Left lung (tissue), 10 donors: ENCODE results near the gene KIRREL3. TPM values are rescaled to one million over a fixed set of nuclear protein-coding genes. Genes with fewer than 3 reads are reported as not detected.

Source experiments
- ATAC-seq: fragments of 200-7000 bp; cut with Tn5 transposase; one replicate; pipeline ENCODE4 v1.9.1; 2020; ENCODE audit warnings: moderate library complexity
- DNase-seq, 4 donors: peaks; one replicate each; pipeline ENCODE4 v3.0.0-alpha.2; 2013 to 2020
- H3K27ac ChIP-seq, 2 donors: fragments of 200-600 bp; sonication (generic) in 1 of 2; one replicate each; pipeline versions ENCODE4 v1.5.0 to v1.8.0; 2020 to 2021
- H3K27me3 ChIP-seq, 2 donors: fragments of 200-600 bp; sonication (generic) in 1 of 2; one replicate each; pipeline versions ENCODE4 v1.5.0 to v1.8.0; 2020 to 2021
- H3K36me3 ChIP-seq, 2 donors: fragments of 200-600 bp; sonication (generic) in 1 of 2; one replicate each; pipeline versions ENCODE4 v1.5.0 to v1.8.0; 2020 to 2021
- H3K4me1 ChIP-seq, 2 donors: fragments of 200-600 bp; one replicate each; pipeline ENCODE4 v1.8.0; 2021
- H3K4me3 ChIP-seq, 2 donors: fragments of 200-600 bp; sonication (generic) in 1 of 2; one replicate each; pipeline versions ENCODE4 v1.5.0 to v1.8.0; 2020 to 2021; ENCODE audit warnings: mild to moderate bottlenecking in 1 of 2
- H3K9me3 ChIP-seq, 2 donors: fragments of 200-600 bp; sonication (generic) in 1 of 2; one replicate each; pipeline versions ENCODE4 v1.5.0 to v1.8.0; 2020 to 2021
- CTCF ChIP-seq, 2 donors: fragments of 200-600 bp; sonication (generic) in 1 of 2; IDR thresholded peaks; one replicate each; pipeline versions ENCODE4 v1.5.0 to v1.8.0; 2021; ENCODE audit warnings: antibody characterized with exemption in 2 of 2
- intact Hi-C, 2 donors: fragments of 100-400 bp; cut with DNase I; formaldehyde crosslinking; loops; one replicate each; pipeline versions ENCODE4 v1.11.2 to v1.14.2; 2022
- polyA plus RNA-seq, 6 donors: library from polyadenylated mRNA; unstranded; fragments of 120-200 nt; gene quantifications; one replicate each; pipeline ENCODE4 v1.2.1, GENCODE V29; 2013; ENCODE audit not compliant: insufficient read length in 6 of 6
- total RNA-seq, 2 donors: library from RNA; stranded (reverse); fragmentation: NEBNext Ultra II Directional; extraction: Animal tissue kit (Norgen Biotek cat#: 25700); gene quantifications; one replicate each; pipeline ENCODE4 v1.2.1, GENCODE V29; 2021
- donor health status: DM: no; HTN: yes; CAD: no.
- donor health status: DM: no; HTN: no; CAD: no.

Gene KIRREL3
- total and polyA plus RNA-seq, 8 donors, result 1.6 to 2.5 (median 2.0) TPM; not detected in 2

- intact Hi-C loops, result no loop called here
- peak; percentile 14 for ATAC-seq
Measured at GRCh38 chr11:126646701-126647557, 353.6 kb downstream of the KIRREL3 start.

DNA sequence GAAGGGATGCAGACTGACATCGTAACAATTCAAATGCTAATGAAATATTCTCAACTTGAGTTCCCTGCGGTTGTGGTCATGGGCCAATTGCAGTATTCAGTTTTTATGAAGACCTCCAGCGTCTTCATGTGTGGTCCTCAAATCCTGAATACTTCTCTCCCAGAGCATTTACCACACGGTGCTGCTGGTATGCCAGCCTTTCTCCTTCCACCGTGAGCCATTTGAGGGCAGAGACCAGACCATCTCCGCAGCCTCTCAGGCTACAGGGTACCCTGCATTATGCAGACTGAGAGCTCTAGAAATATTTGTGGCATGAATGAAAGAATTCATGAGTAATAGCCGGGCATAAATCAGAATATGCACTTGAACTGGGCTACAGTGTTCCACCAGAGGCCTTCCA, 355.4 kb downstream of the KIRREL3 start:
- intact Hi-C loops, result no loop called here
- no peak for DNase-seq
- no peak for TF ChIP-seq CTCF (IDR thresholded peaks at IDR 0.05)
- Histone ChIP-seq H3K36me3 (no peaks in the 10 kb centered on the region), H3K27me3 (peaks cover 0 to 5% of the 10 kb centered on the region in 2 donors), H3K4me1 (no peaks in the 10 kb centered on the region), H3K4me3 (no peak overlapping the region), H3K27ac (no peak overlapping the region), H3K9me3 (no peaks in the 10 kb centered on the region)
- no peak for ATAC-seq

More at GRCh38 chr11:126646701-126647557, 353.6 kb downstream of the KIRREL3 start:
- no peaks in the 10 kb centered on the region for H3K9me3 ChIP-seq
- TF ChIP-seq CTCF (IDR thresholded peaks at IDR 0.05), result no peak
- no peaks in the 10 kb centered on the region for H3K4me1 ChIP-seq
- H3K27me3 ChIP-seq, result no peaks in the 10 kb centered on the region
- H3K27ac ChIP-seq, result no peak overlapping the region
- DNase-seq, result no peak
- H3K4me3 ChIP-seq, result no peak overlapping the region
- no peaks in the 10 kb centered on the region for H3K36me3 ChIP-seq

- Histone ChIP-seq H3K27ac (no peak overlapping the region), H3K27me3 (peaks cover 0 to 29% of the 10 kb centered on the region in 2 donors), H3K4me3 (no peak overlapping the region), H3K4me1 (no peaks in the 10 kb centered on the region), H3K36me3 (no peaks in the 10 kb centered on the region), H3K9me3 (no peaks in the 10 kb centered on the region)
- no peak for TF ChIP-seq CTCF (IDR thresholded peaks at IDR 0.05)
- ATAC-seq (no peak), DNase-seq (no peak)
- intact Hi-C loops, result no loop called here
Measured at GRCh38 chr11:126640186-126640585, 360.4 kb downstream of the KIRREL3 start.

DNA sequence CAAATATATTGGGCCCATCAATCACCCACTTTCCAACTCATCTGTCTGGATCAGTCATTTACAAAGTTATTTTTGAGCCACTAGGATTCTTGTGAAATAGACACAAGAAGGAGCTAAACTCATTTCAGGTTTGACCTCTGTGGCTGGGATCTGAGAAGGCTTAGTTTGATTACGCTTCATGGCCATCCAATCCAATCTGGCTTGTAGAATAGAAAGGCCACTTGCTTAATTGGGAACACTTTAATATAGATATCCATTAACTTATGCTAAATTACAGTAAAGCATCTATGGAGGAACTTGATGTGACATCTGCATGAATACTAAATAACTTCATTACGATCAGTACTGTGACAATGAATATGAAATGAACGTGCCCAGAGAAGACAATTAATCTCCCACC, 360.9 kb downstream of the KIRREL3 start:
- Histone ChIP-seq H3K4me1 (no peaks in the 10 kb centered on the region), H3K27ac (no peak overlapping the region), H3K4me3 (no peak overlapping the region), H3K27me3 (peaks cover 0 to 29% of the 10 kb centered on the region in 2 donors), H3K36me3 (no peaks in the 10 kb centered on the region), H3K9me3 (no peaks in the 10 kb centered on the region)
- DNase-seq (no peak), ATAC-seq (no peak)
- TF ChIP-seq CTCF (IDR thresholded peaks at IDR 0.05), result no peak
- intact Hi-C loops, result no loop called here

DNA sequence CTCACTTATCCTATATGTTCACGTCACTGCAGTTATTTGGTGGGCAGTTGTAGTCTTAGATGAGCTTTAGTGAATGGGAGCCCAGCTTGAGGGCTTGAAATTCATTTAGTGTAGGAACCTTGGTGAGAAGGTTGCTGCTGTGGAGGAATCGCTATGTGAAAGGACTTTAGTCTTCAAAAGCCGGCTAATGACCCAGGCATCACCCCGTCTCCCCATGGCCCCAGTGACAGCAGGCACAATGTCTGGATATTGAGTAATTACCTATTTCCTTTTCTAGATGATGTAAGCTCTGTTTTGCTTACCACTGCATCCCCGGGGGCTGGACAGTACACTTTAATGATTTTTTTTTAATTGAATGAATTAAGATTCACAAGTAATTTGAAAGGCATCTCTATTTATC, 361.9 kb downstream of the KIRREL3 start:
- TF ChIP-seq CTCF (IDR thresholded peaks at IDR 0.05), result no peak
- ATAC-seq, result no peak
- intact Hi-C loops, result no loop called here
- H3K36me3 ChIP-seq, result no peaks in the 10 kb centered on the region
- peaks cover 0 to 29% of the 10 kb centered on the region in 2 donors for H3K27me3 ChIP-seq
- no peaks in the 10 kb centered on the region for H3K4me1 ChIP-seq
- H3K9me3 ChIP-seq, result no peaks in the 10 kb centered on the region
- H3K4me3 ChIP-seq, result no peak overlapping the region
- H3K27ac ChIP-seq, result no peak overlapping the region
- DNase-seq, result no peak
